ENCODE measurements around the gene ITGAE.

- no peak for TF ChIP-seq CTCF (IDR thresholded peaks at IDR 0.05)
- no peak for TF ChIP-seq SIN3A (IDR thresholded peaks at IDR 0.05; ENCODE audit: borderline replicate concordance, insufficient read depth, low read depth, low read length)
- TF ChIP-seq, protein P1, sequence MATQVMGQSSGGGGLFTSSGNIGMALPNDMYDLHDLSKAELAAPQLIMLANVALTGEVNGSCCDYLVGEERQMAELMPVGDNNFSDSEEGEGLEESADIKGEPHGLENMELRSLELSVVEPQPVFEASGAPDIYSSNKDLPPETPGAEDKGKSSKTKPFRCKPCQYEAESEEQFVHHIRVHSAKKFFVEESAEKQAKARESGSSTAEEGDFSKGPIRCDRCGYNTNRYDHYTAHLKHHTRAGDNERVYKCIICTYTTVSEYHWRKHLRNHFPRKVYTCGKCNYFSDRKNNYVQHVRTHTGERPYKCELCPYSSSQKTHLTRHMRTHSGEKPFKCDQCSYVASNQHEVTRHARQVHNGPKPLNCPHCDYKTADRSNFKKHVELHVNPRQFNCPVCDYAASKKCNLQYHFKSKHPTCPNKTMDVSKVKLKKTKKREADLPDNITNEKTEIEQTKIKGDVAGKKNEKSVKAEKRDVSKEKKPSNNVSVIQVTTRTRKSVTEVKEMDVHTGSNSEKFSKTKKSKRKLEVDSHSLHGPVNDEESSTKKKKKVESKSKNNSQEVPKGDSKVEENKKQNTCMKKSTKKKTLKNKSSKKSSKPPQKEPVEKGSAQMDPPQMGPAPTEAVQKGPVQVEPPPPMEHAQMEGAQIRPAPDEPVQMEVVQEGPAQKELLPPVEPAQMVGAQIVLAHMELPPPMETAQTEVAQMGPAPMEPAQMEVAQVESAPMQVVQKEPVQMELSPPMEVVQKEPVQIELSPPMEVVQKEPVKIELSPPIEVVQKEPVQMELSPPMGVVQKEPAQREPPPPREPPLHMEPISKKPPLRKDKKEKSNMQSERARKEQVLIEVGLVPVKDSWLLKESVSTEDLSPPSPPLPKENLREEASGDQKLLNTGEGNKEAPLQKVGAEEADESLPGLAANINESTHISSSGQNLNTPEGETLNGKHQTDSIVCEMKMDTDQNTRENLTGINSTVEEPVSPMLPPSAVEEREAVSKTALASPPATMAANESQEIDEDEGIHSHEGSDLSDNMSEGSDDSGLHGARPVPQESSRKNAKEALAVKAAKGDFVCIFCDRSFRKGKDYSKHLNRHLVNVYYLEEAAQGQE (IDR thresholded peaks at IDR 0.05; ENCODE audit: insufficient read depth in 1 of 2, low read depth in 2 of 2, low read length in 1 of 2): no peak
Observed at GRCh38 chr17:3761918-3762380, 39.0 kb downstream of the ITGAE start.

All from Panc1 (cell line).